A204.1 (cell line): ENCODE data around the gene PPP2R3B.

Experiments
- FAIRE-seq: peaks from 2 replicates; lab custom pipeline; 2012; peaks lifted over from hg19 to GRCh38; lab: Jason Lieb, UNC

Gene PPP2R3B

GRCh38 chrX:298993-299392 is 87.7 kb downstream of the PPP2R3B start:
- FAIRE-seq: no peak

GRCh38 chrX:295136-295535 is 91.6 kb downstream of the PPP2R3B start:
- FAIRE-seq: no peak

GRCh38 chrX:292900-293897 is 93.5 kb downstream of the PPP2R3B start:
- FAIRE-seq: no peak

GRCh38 chrX:291411-291901 is 95.3 kb downstream of the PPP2R3B start:
- no peak for FAIRE-seq

GRCh38 chrX:290476-291166 is 96.1 kb downstream of the PPP2R3B start:
- FAIRE-seq: no peak

GRCh38 chrX:288561-288991 is 98.1 kb downstream of the PPP2R3B start:
- no peak for FAIRE-seq

GRCh38 chrX:287670-288069 is 99.0 kb downstream of the PPP2R3B start:
- no peak for FAIRE-seq

GRCh38 chrX:285076-285677 is 101.5 kb downstream of the PPP2R3B start:
- no peak for FAIRE-seq
